H1 (cell line): ENCODE results near the gene PTPN22. TPM values are rescaled to one million over a fixed set of nuclear protein-coding genes. Genes with fewer than 3 reads are reported as not detected.

Experiments used
- CTCF ChIA-PET: fragments of 300-600 bp; sonication (Branson Sonifier 250); formaldehyde crosslinking; loops from one replicate; lab custom pipeline; 2021; ENCODE audit not compliant: partially characterized antibody; lab: Charles Lee
- POLR2A ChIA-PET: fragments of 300-600 bp; sonication (Branson Sonifier 250); formaldehyde crosslinking; loops from one replicate; lab custom pipeline; 2021; ENCODE audit warnings: inconsistent platforms; ENCODE audit not compliant: partially characterized antibody; lab: Charles Lee
- DNase-seq, 2 experiments: peaks; one replicate each; pipeline versions ENCODE4 v3.0.0 to v3.0.0-alpha.2; 2010 to 2022; ENCODE audit warnings: low spot score in 2 of 2, low read depth in 1 of 2, mixed read lengths in 1 of 2
- FAIRE-seq: peaks from 2 replicates; lab custom pipeline; 2011; peaks lifted over from hg19 to GRCh38; lab: Jason Lieb, UNC
- H2AFZ ChIP-seq: 2 replicates; pipeline ENCODE4 v1.8.1; 2012; ENCODE audit warnings: low read length, inconsistent platforms
- H2AK5ac ChIP-seq: 2 replicates; pipeline ENCODE4 v1.6.1; 2013; ENCODE audit warnings: low read depth, low read length
- H2BK120ac ChIP-seq: replicated peaks from 2 replicates; pipeline ENCODE3; 2013; ENCODE audit warnings: low read depth, low read length, inconsistent platforms
- H2BK12ac ChIP-seq: 2 replicates; pipeline ENCODE4 v1.6.1; 2013; ENCODE audit warnings: low read depth, low read length
- H2BK15ac ChIP-seq: 2 replicates; pipeline ENCODE4 v1.6.1; 2013; ENCODE audit warnings: low read length
- H2BK20ac ChIP-seq: 2 replicates; pipeline ENCODE4 v1.6.1; 2013; ENCODE audit warnings: low read length
- H2BK5ac ChIP-seq: 2 replicates; pipeline ENCODE4 v1.6.1; 2013; ENCODE audit warnings: low read depth, low read length
- H3K14ac ChIP-seq: 2 replicates; pipeline ENCODE4 v1.6.1; 2013; ENCODE audit warnings: inconsistent platforms; ENCODE audit not compliant: insufficient read length
- H3K18ac ChIP-seq: 2 replicates; pipeline ENCODE4 v1.6.1; 2013; ENCODE audit warnings: low read length; ENCODE audit errors: extremely low read depth
- H3K23ac ChIP-seq: 2 replicates; pipeline ENCODE4 v1.6.1; 2013; ENCODE audit warnings: inconsistent platforms; ENCODE audit not compliant: insufficient read length
- H3K23me2 ChIP-seq: 2 replicates; pipeline ENCODE4 v1.6.1; 2013; ENCODE audit warnings: low read depth, low read length
- H3K27ac ChIP-seq: 2 replicates; pipeline ENCODE4 v1.6.1; 2011; ENCODE audit warnings: low read depth, low read length, inconsistent platforms
- H3K27me3 ChIP-seq, 4 experiments: replicated peaks in 1 of 4; 1 replicate in 1 of 4; 2 replicates in 3 of 4; pipeline versions ENCODE4 v1.6.1 to v1.8.1; 2011 to 2013; ENCODE audit warnings: low read length in 3 of 4, mild to moderate bottlenecking in 3 of 4, inconsistent platforms in 2 of 4, mixed read lengths in 2 of 4, moderate library complexity in 1 of 4; ENCODE audit not compliant: control insufficient read depth in 3 of 4, insufficient read depth in 3 of 4; ENCODE audit errors: extremely low read depth in 1 of 4
- H3K36me3 ChIP-seq, 4 experiments: 2 replicates each; pipeline versions ENCODE4 v1.6.1 to v1.8.1; 2011 to 2013; ENCODE audit warnings: mild to moderate bottlenecking in 4 of 4, low read length in 3 of 4, moderate library complexity in 2 of 4, control low read depth in 1 of 4, inconsistent platforms in 1 of 4; ENCODE audit not compliant: insufficient read depth in 4 of 4, control insufficient read depth in 2 of 4
- H3K4ac ChIP-seq: replicated peaks from 2 replicates; pipeline ENCODE3; 2013; ENCODE audit warnings: low read length, low read depth, mixed read lengths, inconsistent platforms; ENCODE audit not compliant: insufficient read length
- H3K4me1 ChIP-seq, 4 experiments: replicated peaks in 1 of 4; 1 replicate in 1 of 4; 2 replicates in 3 of 4; pipeline versions ENCODE4 v1.6.1 to v1.8.1; 2011 to 2013; ENCODE audit warnings: low read length in 3 of 4, inconsistent platforms in 2 of 4, mixed read lengths in 1 of 4; ENCODE audit not compliant: insufficient read depth in 4 of 4, control insufficient read depth in 3 of 4
- H3K4me2 ChIP-seq, 2 experiments: 2 replicates each; pipeline versions ENCODE4 v1.6.1 to v1.8.1; 2011 to 2013; ENCODE audit warnings: low read depth in 2 of 2, low read length in 2 of 2, control low read depth in 1 of 2, inconsistent platforms in 1 of 2, mild to moderate bottlenecking in 1 of 2; ENCODE audit not compliant: insufficient read depth in 1 of 2
- H3K4me3 ChIP-seq, 4 experiments: fragments of 200-600, 300-600 bp in 1 of 4; sonication (generic), shearing (Covaris generic), sonication (Bioruptor Twin) in 1 of 4; 2 replicates each; pipeline versions ENCODE4 v1.5.1 to v1.8.1; 2011 to 2016; ENCODE audit warnings: low read length in 4 of 4, low read depth in 3 of 4, control low read depth in 2 of 4, inconsistent platforms in 2 of 4, mild to moderate bottlenecking in 2 of 4, mixed read lengths in 1 of 4, moderate library complexity in 1 of 4; ENCODE audit not compliant: insufficient read depth in 2 of 4; ENCODE audit errors: extremely low read depth in 1 of 4
- H3K56ac ChIP-seq: replicated peaks from 2 replicates; pipeline ENCODE3; 2013; ENCODE audit warnings: low read depth, mild to moderate bottlenecking, mixed read lengths, low read length, inconsistent platforms; ENCODE audit not compliant: insufficient read length
- H3K79me1 ChIP-seq: 2 replicates; pipeline ENCODE4 v1.6.1; 2013; ENCODE audit warnings: low read depth, low read length, control low read depth
- H3K79me2 ChIP-seq, 2 experiments: 2 replicates each; pipeline versions ENCODE4 v1.6.1 to v1.8.1; 2012 to 2013; ENCODE audit warnings: low read length in 2 of 2, mild to moderate bottlenecking in 2 of 2, inconsistent platforms in 1 of 2; ENCODE audit not compliant: insufficient read depth in 2 of 2, control insufficient read depth in 1 of 2
- H3K9ac ChIP-seq, 4 experiments: replicated peaks in 1 of 4; 1 replicate in 1 of 4; 2 replicates in 3 of 4; pipeline versions ENCODE4 v1.6.1 to v1.8.1; 2011 to 2013; ENCODE audit warnings: low read depth in 3 of 4, low read length in 3 of 4, control low read depth in 2 of 4, mild to moderate bottlenecking in 2 of 4, moderate library complexity in 2 of 4, inconsistent platforms in 1 of 4; ENCODE audit errors: extremely low read depth in 1 of 4
- H3K9me3 ChIP-seq, 2 experiments: 2 replicates each; pipeline versions ENCODE4 v1.6.1 to v1.8.1; 2012 to 2013; ENCODE audit warnings: mild to moderate bottlenecking in 2 of 2, moderate library complexity in 2 of 2, control low read depth in 1 of 2, inconsistent platforms in 1 of 2, low read depth in 1 of 2, low read length in 1 of 2, mixed read lengths in 1 of 2; ENCODE audit not compliant: insufficient read depth in 2 of 2
- H4K20me1 ChIP-seq, 2 experiments: replicated peaks in 1 of 2; 2 replicates each; pipeline versions ENCODE3 to v1.8.1; 2011 to 2013; ENCODE audit warnings: inconsistent platforms in 2 of 2, low read length in 2 of 2, mild to moderate bottlenecking in 1 of 2; ENCODE audit not compliant: insufficient read depth in 2 of 2, control insufficient read depth in 1 of 2
- H4K5ac ChIP-seq: 2 replicates; pipeline ENCODE4 v1.6.1; 2013; ENCODE audit warnings: low read length, low read depth, mixed read lengths, inconsistent platforms; ENCODE audit not compliant: insufficient read length
- H4K8ac ChIP-seq: 2 replicates; pipeline ENCODE4 v1.8.0; 2013; ENCODE audit warnings: mild to moderate bottlenecking, moderate library complexity, low read length, inconsistent platforms; ENCODE audit not compliant: insufficient read depth; ENCODE audit errors: extremely low read depth
- H4K91ac ChIP-seq: replicated peaks from 2 replicates; pipeline ENCODE3; 2013; ENCODE audit warnings: low read length, mixed read lengths, inconsistent platforms; ENCODE audit not compliant: insufficient read length
- BACH1 ChIP-seq: IDR thresholded peaks from 2 replicates; pipeline ENCODE4 v1.6.1; 2012; ENCODE audit warnings: low read length, improper control_type of control experiment
- CHD1 ChIP-seq: IDR thresholded peaks from 2 replicates; pipeline ENCODE4 v1.6.1; 2012; ENCODE audit warnings: low read depth, low read length, improper control_type of control experiment
- FOSL1 ChIP-seq: IDR thresholded peaks from 2 replicates; pipeline ENCODE4 v1.6.1; 2011; ENCODE audit warnings: mild to moderate bottlenecking, low read depth, low read length, moderate library complexity; ENCODE audit not compliant: insufficient read depth
- MAFK ChIP-seq: IDR thresholded peaks from 2 replicates; pipeline ENCODE4 v1.6.1; 2012; ENCODE audit warnings: low read depth, mild to moderate bottlenecking, improper control_type of control experiment, low read length
- RAD21 ChIP-seq, 2 experiments: IDR thresholded peaks in 1 of 2; conservative IDR thresholded peaks in 1 of 2; 2 replicates each; pipeline ENCODE4 v1.6.1; 2011; ENCODE audit warnings: low read depth in 2 of 2, low read length in 2 of 2, improper control_type of control experiment in 1 of 2, inconsistent platforms in 1 of 2, mild to moderate bottlenecking in 1 of 2, moderate library complexity in 1 of 2
- SIRT6 ChIP-seq: IDR thresholded peaks from one replicate; pipeline ENCODE4 v1.7.1; 2012; ENCODE audit warnings: low read length, inconsistent platforms
- TAF7 ChIP-seq: optimal IDR thresholded peaks from 2 replicates; pipeline ENCODE3; 2011; ENCODE audit warnings: low read depth, mild to moderate bottlenecking, inconsistent platforms, low read length, moderate library complexity, borderline replicate concordance
- whole genome bisulfite sequencing, 2 experiments: shearing (Covaris generic) in 1 of 2; methylation state at CpG; one replicate each; pipeline versions ENCODE4 v1.1.6 to v1.1.7; 2013 to 2015; ENCODE audit warnings: low lambda C conversion rate in 2 of 2, mixed read lengths in 2 of 2, inconsistent platforms in 1 of 2, low coverage in 1 of 2, missing lambda C conversion rate in 1 of 2; ENCODE audit not compliant: insufficient replicate concordance in 2 of 2, insufficient coverage in 1 of 2, insufficient read length in 1 of 2; ENCODE audit errors: extremely low coverage in 1 of 2, missing lambda C conversion rate in 1 of 2; 5-methylcytosine and 5-hydroxymethylcytosine counted together
- polyA plus RNA-seq, 7 experiments: library from polyadenylated mRNA; depleted of rRNA in 3 of 7; stranded (reverse) in 5 of 7; unstranded in 2 of 7; fragments of >200 nt in 5 of 7; fragments of 200-250 nt in 2 of 7; gene quantifications; 1 replicate in 5 of 7; 2 replicates in 1 of 7; 4 replicates in 1 of 7; pipeline versions ENCODE4 v1.2.1 to v1.2.3, GENCODE V29; 2011 to 2013; ENCODE audit warnings: missing spikeins in 2 of 7, mixed read lengths in 2 of 7
- total RNA-seq: library from RNA; stranded (reverse); fragmentation: NEBNext Ultra II Directional; extraction: Animal tissue kit (Norgen Biotek cat#: 25700); gene quantifications from 2 replicates; pipeline ENCODE4 v1.2.1, GENCODE V29; 2021
- TF ChIP-seq, protein P1 (sequence below): IDR thresholded peaks from 2 replicates; pipeline ENCODE4 v1.6.1; 2012; ENCODE audit warnings: low read length, inconsistent platforms
- TF ChIP-seq, protein P2 (sequence below): IDR thresholded peaks from 2 replicates; pipeline ENCODE4 v1.6.1; 2011; ENCODE audit warnings: low read depth, mild to moderate bottlenecking, low read length; ENCODE audit not compliant: insufficient read depth
- TF ChIP-seq, protein P3 (sequence below): IDR thresholded peaks from 2 replicates; pipeline ENCODE4 v1.6.1; 2011; ENCODE audit warnings: low read length, improper control_type of control experiment

Gene PTPN22
- total and polyA plus RNA-seq, 2 of the 8 experiments (the other 6 are each of a cell fraction or from before 2014, with no cell fraction given) = not detected

DNA sequence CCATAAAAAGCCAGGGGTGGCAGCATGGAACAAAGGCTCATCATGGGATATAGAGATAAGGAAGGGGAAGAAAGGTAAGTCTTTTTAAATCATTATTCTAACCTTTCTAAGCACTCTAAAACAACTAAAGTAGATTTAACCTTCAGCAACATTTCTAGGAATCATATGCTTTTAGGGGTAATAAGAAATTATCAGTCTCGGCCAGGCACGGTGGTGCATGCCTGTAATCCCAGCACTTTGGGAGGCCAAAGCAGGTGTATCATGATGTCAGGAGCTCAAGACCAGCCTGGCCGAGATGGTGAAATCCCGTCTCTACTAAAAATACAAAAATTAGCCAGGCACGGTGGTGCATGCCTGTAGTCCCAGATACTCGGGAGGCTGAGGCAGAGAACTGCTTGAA is 92.0 kb downstream of the PTPN22 start:
- CTCF ChIA-PET = no interaction called here
- Histone ChIP-seq H3K23me2 (no peaks in the 10 kb centered on the region), H3K4me3 (no peak overlapping the region), H3K4me2 (no peak overlapping the region), H2BK120ac (no peak overlapping the region), H3K36me3 (peaks cover 0 to 21% (median 6%) of the 10 kb centered on the region in 4 experiments; a peak in 3 of 8 replicates), H3K79me2 (peaks cover 0 to 48% of the 10 kb centered on the region in 2 experiments; a peak in 2 of 4 replicates), H3K9ac (no peak overlapping the region), H3K23ac (no peak overlapping the region), H3K27me3 (no peaks in the 10 kb centered on the region), H3K79me1 (peaks cover 4% of the 10 kb centered on the region; the same call in 1 of the 2 replicates), H4K91ac (no peak overlapping the region), H2BK15ac (no peak overlapping the region), H3K27ac (no peak overlapping the region), H2AFZ (no peak overlapping the region), H3K4ac (no peak overlapping the region), H3K56ac (no peak overlapping the region), H4K20me1 (peaks cover 0 to 6% of the 10 kb centered on the region in 2 experiments), H2AK5ac (no peak overlapping the region), H3K9me3 (no peaks in the 10 kb centered on the region), H2BK20ac (no peak overlapping the region), H3K18ac (no peak overlapping the region), H2BK12ac (no peak overlapping the region), H2BK5ac (no peak overlapping the region), H4K8ac (no peak overlapping the region), H3K4me1 (peaks cover 0 to 3% (median under 1%) of the 10 kb centered on the region in 4 experiments; a peak in 3 of 7 replicates), H3K14ac (no peak overlapping the region), H4K5ac (no peak overlapping the region)
- WGBS, 2 experiments = 85% methylated on average over 6 of the region's 6 CpGs; no CpG with 5 or more reads in 1 of the 2 experiments
- FAIRE-seq (no peak), DNase-seq (no peak)
- POLR2A ChIA-PET = no interaction called here
- TF ChIP-seq MAFK = no peak
- TF ChIP-seq TAF7 = no peak
- no peak for TF ChIP-seq RAD21 (IDR thresholded peaks at IDR 0.05 in 1 of 2, conservative IDR thresholded peaks at IDR 0.05 in 1 of 2; ENCODE audit: low read depth in 2 of 2, low read length in 2 of 2)
- TF ChIP-seq BACH1 = no peak
- TF ChIP-seq, protein P1, sequence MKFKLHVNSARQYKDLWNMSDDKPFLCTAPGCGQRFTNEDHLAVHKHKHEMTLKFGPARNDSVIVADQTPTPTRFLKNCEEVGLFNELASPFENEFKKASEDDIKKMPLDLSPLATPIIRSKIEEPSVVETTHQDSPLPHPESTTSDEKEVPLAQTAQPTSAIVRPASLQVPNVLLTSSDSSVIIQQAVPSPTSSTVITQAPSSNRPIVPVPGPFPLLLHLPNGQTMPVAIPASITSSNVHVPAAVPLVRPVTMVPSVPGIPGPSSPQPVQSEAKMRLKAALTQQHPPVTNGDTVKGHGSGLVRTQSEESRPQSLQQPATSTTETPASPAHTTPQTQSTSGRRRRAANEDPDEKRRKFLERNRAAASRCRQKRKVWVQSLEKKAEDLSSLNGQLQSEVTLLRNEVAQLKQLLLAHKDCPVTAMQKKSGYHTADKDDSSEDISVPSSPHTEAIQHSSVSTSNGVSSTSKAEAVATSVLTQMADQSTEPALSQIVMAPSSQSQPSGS = no peak
- no peak for TF ChIP-seq CHD1
- TF ChIP-seq FOSL1 = no peak
- TF ChIP-seq, protein P2, sequence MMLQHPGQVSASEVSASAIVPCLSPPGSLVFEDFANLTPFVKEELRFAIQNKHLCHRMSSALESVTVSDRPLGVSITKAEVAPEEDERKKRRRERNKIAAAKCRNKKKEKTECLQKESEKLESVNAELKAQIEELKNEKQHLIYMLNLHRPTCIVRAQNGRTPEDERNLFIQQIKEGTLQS = no peak
- TF ChIP-seq, protein P3, sequence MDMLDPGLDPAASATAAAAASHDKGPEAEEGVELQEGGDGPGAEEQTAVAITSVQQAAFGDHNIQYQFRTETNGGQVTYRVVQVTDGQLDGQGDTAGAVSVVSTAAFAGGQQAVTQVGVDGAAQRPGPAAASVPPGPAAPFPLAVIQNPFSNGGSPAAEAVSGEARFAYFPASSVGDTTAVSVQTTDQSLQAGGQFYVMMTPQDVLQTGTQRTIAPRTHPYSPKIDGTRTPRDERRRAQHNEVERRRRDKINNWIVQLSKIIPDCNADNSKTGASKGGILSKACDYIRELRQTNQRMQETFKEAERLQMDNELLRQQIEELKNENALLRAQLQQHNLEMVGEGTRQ = no peak
- no peak for TF ChIP-seq SIRT6
